Trophoblast cell (in vitro differentiated cells and primary cell): ENCODE data around the gene ZP2.
"Not testable (repeated sequence)": the region's sequence is repeated elsewhere in the genome, so short reads cannot be mapped to it uniquely, and the experiment has no call there.

Source experiments
- DNase-seq, 2 donors: peaks; one replicate each; pipeline ENCODE4 v3.0.0-alpha.2; 2016
- H2AFZ ChIP-seq: 2 replicates; pipeline ENCODE4 v1.6.1; 2013; ENCODE audit warnings: low read length, moderate library complexity, mild to moderate bottlenecking; ENCODE audit not compliant: insufficient read depth, poor library complexity
- H2AK5ac ChIP-seq: 2 replicates; pipeline ENCODE4 v1.6.1; 2013; ENCODE audit warnings: mild to moderate bottlenecking, low read length
- H2BK120ac ChIP-seq: 2 replicates; pipeline ENCODE4 v1.6.1; 2013; ENCODE audit warnings: low read length, mild to moderate bottlenecking, moderate library complexity; ENCODE audit not compliant: insufficient read depth, poor library complexity
- H2BK12ac ChIP-seq: 2 replicates; pipeline ENCODE4 v1.6.1; 2013; ENCODE audit warnings: mild to moderate bottlenecking, low read length, moderate library complexity
- H2BK5ac ChIP-seq: 2 replicates; pipeline ENCODE4 v1.6.1; 2013; ENCODE audit warnings: low read length, low read depth, moderate library complexity, mild to moderate bottlenecking; ENCODE audit not compliant: poor library complexity
- H3K14ac ChIP-seq: 2 replicates; pipeline ENCODE4 v1.6.1; 2013; ENCODE audit warnings: mild to moderate bottlenecking, low read length
- H3K18ac ChIP-seq: 2 replicates; pipeline ENCODE4 v1.6.1; 2013; ENCODE audit warnings: mild to moderate bottlenecking, low read length
- H3K23ac ChIP-seq: 2 replicates; pipeline ENCODE4 v1.6.1; 2013; ENCODE audit warnings: low read length
- H3K27ac ChIP-seq: 2 replicates; pipeline ENCODE4 v1.5.1; 2013; ENCODE audit warnings: low read depth, mild to moderate bottlenecking, inconsistent platforms, low read length, moderate library complexity
- H3K27me3 ChIP-seq: 2 replicates; pipeline ENCODE4 v1.6.1; 2013; ENCODE audit warnings: inconsistent platforms, mild to moderate bottlenecking, low read length, moderate library complexity; ENCODE audit not compliant: insufficient read depth
- H3K36me3 ChIP-seq, 2 experiments: 1 replicate in 1 of 2; 2 replicates in 1 of 2; pipeline ENCODE4 v1.6.1; 2013; ENCODE audit warnings: low read length in 2 of 2, mild to moderate bottlenecking in 2 of 2, moderate library complexity in 1 of 2; ENCODE audit not compliant: insufficient read depth in 2 of 2, control insufficient read depth in 1 of 2
- H3K4ac ChIP-seq: 2 replicates; pipeline ENCODE4 v1.6.1; 2013; ENCODE audit warnings: low read depth, mild to moderate bottlenecking, low read length, moderate library complexity
- H3K4me1 ChIP-seq, 2 experiments: 1 replicate in 1 of 2; 2 replicates in 1 of 2; pipeline ENCODE4 v1.6.1; 2013; ENCODE audit warnings: low read length in 2 of 2, mild to moderate bottlenecking in 2 of 2, moderate library complexity in 1 of 2; ENCODE audit not compliant: insufficient read depth in 2 of 2, control insufficient read depth in 1 of 2
- H3K4me2 ChIP-seq: 2 replicates; pipeline ENCODE4 v1.6.1; 2013; ENCODE audit warnings: inconsistent platforms, mild to moderate bottlenecking, low read length, moderate library complexity
- H3K4me3 ChIP-seq: 2 replicates; pipeline ENCODE4 v1.5.1; 2013; ENCODE audit warnings: mild to moderate bottlenecking, low read depth, low read length, inconsistent platforms
- H3K79me1 ChIP-seq: one replicate; pipeline ENCODE4 v1.6.1; 2013; ENCODE audit warnings: low read length
- H3K79me2 ChIP-seq: 2 replicates; pipeline ENCODE4 v1.6.1; 2013; ENCODE audit warnings: low read length, mild to moderate bottlenecking; ENCODE audit not compliant: control insufficient read depth, insufficient read depth, poor library complexity
- H3K9ac ChIP-seq: 2 replicates; pipeline ENCODE4 v1.6.1; 2013; ENCODE audit warnings: mild to moderate bottlenecking, low read length
- H3K9me3 ChIP-seq: 2 replicates; pipeline ENCODE4 v1.6.1; 2013; ENCODE audit warnings: low read depth, mild to moderate bottlenecking, control low read depth, inconsistent platforms, low read length; ENCODE audit not compliant: insufficient read depth
- H4K12ac ChIP-seq: 2 replicates; pipeline ENCODE4 v1.6.1; 2013; ENCODE audit warnings: low read depth, mild to moderate bottlenecking, low read length, moderate library complexity
- H4K8ac ChIP-seq: 2 replicates; pipeline ENCODE4 v1.6.1; 2013; ENCODE audit warnings: low read depth, mild to moderate bottlenecking, low read length, moderate library complexity
- H4K91ac ChIP-seq: one replicate; pipeline ENCODE4 v1.6.1; 2013; ENCODE audit warnings: low read depth, mild to moderate bottlenecking, low read length, moderate library complexity
- WGBS: extraction: QIAGEN DNeasy Blood & Tissue Kit; methylation state at CpG from one replicate; pipeline ENCODE4 v1.1.7; 2013; ENCODE audit warnings: missing lambda C conversion rate; ENCODE audit not compliant: insufficient read length, insufficient coverage; ENCODE audit errors: extremely low coverage; 5-methylcytosine and 5-hydroxymethylcytosine counted together

ZP2 gene

GRCh38 chr16:21197621-21198020, 13.8 kb downstream of the ZP2 start:
- Histone ChIP-seq H3K4me2 (no peak overlapping the region), H2BK120ac (no peak overlapping the region), H3K4ac (no peak overlapping the region), H3K27me3 (no peaks in the 10 kb centered on the region), H3K23ac (no peak overlapping the region), H4K12ac (no peak overlapping the region), H2BK12ac (no peak overlapping the region), H4K8ac (no peak overlapping the region), H3K4me3 (no peak overlapping the region), H3K79me1 (no peaks in the 10 kb centered on the region), H4K91ac (no peak overlapping the region), H3K4me1 (peaks cover 7 to 10% of the 10 kb centered on the region in 2 experiments), H3K9me3 (no peaks in the 10 kb centered on the region), H2BK5ac (no peak overlapping the region), H2AFZ (no peak overlapping the region), H3K36me3 (no peaks in the 10 kb centered on the region), H3K9ac (no peak overlapping the region), H2AK5ac (no peak overlapping the region), H3K14ac (no peak overlapping the region), H3K79me2 (no peaks in the 10 kb centered on the region), H3K27ac (no peak overlapping the region), H3K18ac (no peak overlapping the region)
- no CpG with 5 or more reads among the region's 3 CpGs for WGBS
- no peak for DNase-seq

- WGBS, result no CpG with 5 or more reads among the region's 1 CpG
- DNase-seq, result no peak
- no peak overlapping the region for H2BK120ac ChIP-seq
- H4K8ac ChIP-seq, result no peak overlapping the region
- no peaks in the 10 kb centered on the region for H3K9me3 ChIP-seq
- no peaks in the 10 kb centered on the region for H3K27me3 ChIP-seq
- no peak overlapping the region for H3K14ac ChIP-seq
- no peak overlapping the region for H2AK5ac ChIP-seq
- H3K79me1 ChIP-seq, result no peaks in the 10 kb centered on the region
- H3K27ac ChIP-seq, result no peak overlapping the region
- H3K4me1 ChIP-seq, result peaks cover 7 to 10% of the 10 kb centered on the region in 2 experiments
- no peak overlapping the region for H4K12ac ChIP-seq
- no peak overlapping the region for H3K23ac ChIP-seq
- no peak overlapping the region for H3K4me2 ChIP-seq
- no peaks in the 10 kb centered on the region for H3K36me3 ChIP-seq
- no peak overlapping the region for H2BK12ac ChIP-seq
- H4K91ac ChIP-seq, result no peak overlapping the region
- no peak overlapping the region for H3K4ac ChIP-seq
- H3K18ac ChIP-seq, result no peak overlapping the region
- no peak overlapping the region for H2AFZ ChIP-seq
- H3K9ac ChIP-seq, result no peak overlapping the region
- H2BK5ac ChIP-seq, result no peak overlapping the region
- H3K79me2 ChIP-seq, result no peaks in the 10 kb centered on the region
- H3K4me3 ChIP-seq, result no peak overlapping the region
Measured at GRCh38 chr16:21197112-21197511, 14.3 kb downstream of the ZP2 start.

- H4K8ac ChIP-seq, H4K91ac ChIP-seq, H3K9ac ChIP-seq, H2BK12ac ChIP-seq, H3K79me1 ChIP-seq, H3K23ac ChIP-seq, H3K9me3 ChIP-seq, H3K27ac ChIP-seq, H4K12ac ChIP-seq, H2AFZ ChIP-seq, H3K4me1 ChIP-seq, H3K14ac ChIP-seq, H2BK5ac ChIP-seq, H3K36me3 ChIP-seq, H3K4me3 ChIP-seq, H3K18ac ChIP-seq, H3K4me2 ChIP-seq, H3K27me3 ChIP-seq, H2AK5ac ChIP-seq, DNase-seq, H2BK120ac ChIP-seq, H3K4ac ChIP-seq, H3K79me2 ChIP-seq: not testable (repeated sequence)
- WGBS, result no CpG with 5 or more reads among the region's 8 CpGs
Measured at GRCh38 chr16:21195330-21195729, 16.0 kb downstream of the ZP2 start.

- Histone ChIP-seq H3K36me3 (no peaks in the 10 kb centered on the region), H3K4me1 (peaks cover 7 to 8% of the 10 kb centered on the region in 2 experiments), H2AK5ac (no peak overlapping the region), H2BK5ac (no peak overlapping the region), H3K4me3 (no peak overlapping the region), H3K4me2 (no peak overlapping the region), H3K18ac (no peak overlapping the region), H3K27me3 (no peaks in the 10 kb centered on the region), H2BK120ac (no peak overlapping the region), H3K27ac (no peak overlapping the region), H3K23ac (no peak overlapping the region), H3K9ac (no peak overlapping the region), H3K79me2 (no peaks in the 10 kb centered on the region), H3K14ac (no peak overlapping the region), H3K79me1 (no peaks in the 10 kb centered on the region), H3K9me3 (peaks cover 2% of the 10 kb centered on the region), H2BK12ac (no peak overlapping the region), H4K8ac (no peak overlapping the region), H3K4ac (no peak overlapping the region), H4K91ac (no peak overlapping the region), H2AFZ (no peak overlapping the region), H4K12ac (no peak overlapping the region)
- no CpG with 5 or more reads among the region's 6 CpGs for WGBS
- no peak for DNase-seq
Measured at GRCh38 chr16:21194771-21195301, 16.5 kb downstream of the ZP2 start.
